NB4 (cell line): ENCODE measurements around the gene MAML2.

Experiments
- MYC ChIP-seq: IDR thresholded peaks from 2 replicates; pipeline ENCODE4 v1.6.1; 2011; ENCODE audit warnings: low read depth, low read length
- POLR2A ChIP-seq: IDR thresholded peaks from 2 replicates; pipeline ENCODE4 v1.6.1; 2011; ENCODE audit warnings: mild to moderate bottlenecking; ENCODE audit not compliant: insufficient read length; ENCODE audit errors: extremely low read depth
- TF ChIP-seq, protein P1 (sequence below): IDR thresholded peaks from 2 replicates; pipeline ENCODE4 v1.6.1; 2011; ENCODE audit warnings: low read depth, low read length
- TF ChIP-seq, protein P2 (sequence below): IDR thresholded peaks from one replicate; pipeline ENCODE4 v1.5.1; 2012; ENCODE audit warnings: low read depth, low read length

DNA sequence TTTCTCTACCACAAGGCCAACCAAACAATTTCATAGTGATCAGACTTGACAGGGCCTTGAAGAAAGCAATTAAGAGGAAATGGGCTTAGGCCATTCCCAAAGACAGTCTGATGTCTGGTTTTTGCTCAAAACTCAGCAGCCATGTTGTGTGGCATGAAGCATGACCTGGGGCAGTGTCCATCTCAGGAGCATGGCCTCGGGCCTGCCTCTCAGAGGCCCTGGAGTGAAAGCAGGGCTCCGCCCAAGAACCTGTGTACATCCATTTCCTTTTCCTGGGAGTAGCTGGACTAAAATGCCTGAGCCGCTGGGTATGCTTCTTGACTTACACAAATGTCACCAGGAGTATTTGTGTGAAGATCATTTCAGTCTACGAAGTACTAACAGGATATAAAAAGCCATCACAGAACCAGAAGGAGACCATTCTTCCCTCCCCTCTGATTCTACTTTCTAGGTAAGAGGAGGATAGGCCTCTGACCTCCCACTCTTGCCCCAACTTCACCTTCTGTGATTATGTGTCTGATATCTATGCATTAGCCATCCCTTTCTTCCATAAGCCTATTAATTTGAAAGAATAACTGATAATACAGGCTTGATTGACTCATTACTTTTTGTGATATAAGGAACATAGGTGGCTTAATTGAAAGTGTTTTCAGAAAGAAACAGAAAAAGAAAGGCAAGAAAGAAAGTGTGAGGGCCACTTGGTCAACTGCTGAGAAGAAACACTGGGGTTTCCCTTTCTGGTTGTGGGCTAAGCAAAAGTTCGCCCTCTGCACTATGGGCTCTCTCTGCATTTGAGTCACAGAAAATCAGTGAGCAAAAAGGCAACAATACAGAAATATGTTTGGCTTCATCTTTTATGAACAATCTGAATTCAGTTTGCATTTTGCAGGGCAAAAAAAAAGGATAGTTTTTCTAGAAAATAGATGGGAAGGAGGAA, 230.5 kb downstream of the MAML2 start:
- TF ChIP-seq, protein P1, sequence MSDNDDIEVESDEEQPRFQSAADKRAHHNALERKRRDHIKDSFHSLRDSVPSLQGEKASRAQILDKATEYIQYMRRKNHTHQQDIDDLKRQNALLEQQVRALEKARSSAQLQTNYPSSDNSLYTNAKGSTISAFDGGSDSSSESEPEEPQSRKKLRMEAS = no peak
- TF ChIP-seq POLR2A (no peak), MYC (no peak)
- TF ChIP-seq, protein P2, sequence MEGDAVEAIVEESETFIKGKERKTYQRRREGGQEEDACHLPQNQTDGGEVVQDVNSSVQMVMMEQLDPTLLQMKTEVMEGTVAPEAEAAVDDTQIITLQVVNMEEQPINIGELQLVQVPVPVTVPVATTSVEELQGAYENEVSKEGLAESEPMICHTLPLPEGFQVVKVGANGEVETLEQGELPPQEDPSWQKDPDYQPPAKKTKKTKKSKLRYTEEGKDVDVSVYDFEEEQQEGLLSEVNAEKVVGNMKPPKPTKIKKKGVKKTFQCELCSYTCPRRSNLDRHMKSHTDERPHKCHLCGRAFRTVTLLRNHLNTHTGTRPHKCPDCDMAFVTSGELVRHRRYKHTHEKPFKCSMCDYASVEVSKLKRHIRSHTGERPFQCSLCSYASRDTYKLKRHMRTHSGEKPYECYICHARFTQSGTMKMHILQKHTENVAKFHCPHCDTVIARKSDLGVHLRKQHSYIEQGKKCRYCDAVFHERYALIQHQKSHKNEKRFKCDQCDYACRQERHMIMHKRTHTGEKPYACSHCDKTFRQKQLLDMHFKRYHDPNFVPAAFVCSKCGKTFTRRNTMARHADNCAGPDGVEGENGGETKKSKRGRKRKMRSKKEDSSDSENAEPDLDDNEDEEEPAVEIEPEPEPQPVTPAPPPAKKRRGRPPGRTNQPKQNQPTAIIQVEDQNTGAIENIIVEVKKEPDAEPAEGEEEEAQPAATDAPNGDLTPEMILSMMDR = no peak
